NOMO-1 treated with DMSO at 0.1 percent for 48 hours (cell line): ENCODE data around the gene NDC80.

Experiments
- DNase-seq: peaks from one replicate; lab custom pipeline; 2025; ENCODE audit not compliant: unreplicated experiment; lab: John Stamatoyannopoulos, UW

Gene NDC80

DNA sequence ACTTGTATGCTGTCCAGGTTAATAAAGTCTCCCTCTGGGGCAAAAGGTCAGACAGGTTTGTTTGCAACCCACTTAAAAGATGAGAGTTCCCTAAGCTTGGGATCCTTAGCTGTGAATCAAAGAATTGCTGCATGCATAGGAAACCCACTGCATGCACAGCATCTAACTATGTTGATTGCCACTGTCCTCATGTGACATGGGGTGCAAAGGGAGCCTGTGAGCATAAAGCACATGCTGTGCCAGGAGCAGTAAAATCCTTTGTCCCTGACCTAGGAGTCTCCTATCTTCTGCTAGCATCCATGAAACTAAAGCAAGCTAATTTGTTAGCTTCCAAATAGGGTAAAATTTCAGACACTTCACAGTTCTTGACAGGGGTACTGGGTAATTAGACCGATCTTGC, 13.8 kb upstream of the NDC80 start:
- DNase-seq: no peak

DNA sequence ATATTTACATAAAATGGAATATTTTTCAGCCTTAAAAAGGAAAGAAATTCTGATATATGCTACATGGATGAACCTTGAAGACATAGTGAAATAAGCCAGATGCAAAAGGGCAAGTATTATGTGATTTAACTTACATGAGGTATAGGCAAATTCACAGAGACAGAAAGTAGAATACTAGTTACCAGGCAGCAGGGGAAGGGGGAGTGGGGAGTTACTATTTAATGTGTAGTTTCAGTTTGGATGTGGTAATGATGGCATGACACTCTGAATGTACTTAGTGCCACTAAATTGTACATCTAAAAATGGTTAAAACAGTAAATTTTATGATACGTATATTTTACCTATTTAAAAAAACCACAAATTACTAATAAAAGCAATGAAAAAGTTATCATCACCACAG, 12.1 kb upstream of the NDC80 start:
- no peak for DNase-seq

- no peak for DNase-seq
These were observed 7.0 kb upstream of the NDC80 start for GRCh38 chr18:2564373-2564772.

DNA sequence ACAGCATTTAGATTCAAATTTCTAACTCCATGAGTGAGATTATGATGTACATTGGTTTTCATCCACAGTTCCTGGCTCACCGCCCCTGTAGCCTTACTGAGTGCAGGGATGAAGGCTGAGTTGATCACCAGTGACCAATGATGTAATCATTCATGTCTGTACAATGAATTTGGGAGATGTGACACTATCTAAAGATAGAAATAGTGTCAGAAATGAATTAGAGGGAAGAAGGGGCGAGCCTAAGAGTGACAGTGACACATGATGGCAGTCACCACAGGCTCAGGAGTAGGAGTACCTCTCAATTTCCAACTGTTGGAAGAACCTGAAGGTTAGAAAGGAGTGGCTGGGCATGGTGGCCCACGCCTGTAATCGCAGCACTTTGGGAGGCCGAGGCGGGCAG, 3.2 kb upstream of the NDC80 start:
- no peak for DNase-seq

- DNase-seq: no peak
These were observed 2.8 kb upstream of the NDC80 start for GRCh38 chr18:2568605-2569004.

- no peak for DNase-seq
These were observed 1.8 kb upstream of the NDC80 start for GRCh38 chr18:2569338-2570207.

GRCh38 chr18:2570772-2571199, 571 bp upstream of the NDC80 start:
- DNase-seq: peak; percentile 67

DNA sequence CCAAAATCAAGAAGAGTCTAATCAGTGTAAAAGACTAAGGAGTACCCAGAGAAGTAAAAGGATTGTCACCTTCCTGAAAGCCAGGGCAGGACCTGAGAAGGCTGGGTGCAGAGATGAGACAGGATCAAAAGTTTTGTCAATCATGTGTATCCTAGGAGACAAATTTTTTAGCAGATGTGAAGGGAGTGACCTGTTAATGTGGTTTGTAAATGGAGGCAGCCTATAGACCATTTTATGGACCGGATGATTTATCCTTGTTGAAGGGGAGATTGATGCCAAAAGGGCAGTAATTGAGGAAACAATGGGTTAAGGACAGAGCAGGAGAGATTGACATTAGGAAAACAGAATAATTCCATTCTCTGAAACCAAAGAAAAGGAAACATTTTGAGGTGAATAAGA, 813 bp downstream of the NDC80 start:
- DNase-seq: no peak

DNA sequence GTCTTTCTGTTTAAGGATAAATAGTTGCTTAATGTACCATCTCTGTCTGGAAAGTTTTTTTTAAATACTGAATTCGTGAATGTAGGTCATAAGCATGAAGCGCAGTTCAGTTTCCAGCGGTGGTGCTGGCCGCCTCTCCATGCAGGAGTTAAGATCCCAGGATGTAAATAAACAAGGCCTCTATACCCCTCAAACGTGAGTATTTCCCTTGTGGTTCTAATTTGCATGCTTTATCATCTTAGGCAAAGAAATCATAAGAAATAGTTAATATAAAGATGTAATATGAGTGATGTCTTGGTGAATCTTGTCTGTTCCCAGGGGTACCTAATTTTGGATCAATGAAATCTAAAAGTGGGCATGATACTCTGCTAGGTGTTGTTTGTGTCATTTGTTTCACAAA, 1.5 kb downstream of the NDC80 start:
- DNase-seq: no peak

DNA sequence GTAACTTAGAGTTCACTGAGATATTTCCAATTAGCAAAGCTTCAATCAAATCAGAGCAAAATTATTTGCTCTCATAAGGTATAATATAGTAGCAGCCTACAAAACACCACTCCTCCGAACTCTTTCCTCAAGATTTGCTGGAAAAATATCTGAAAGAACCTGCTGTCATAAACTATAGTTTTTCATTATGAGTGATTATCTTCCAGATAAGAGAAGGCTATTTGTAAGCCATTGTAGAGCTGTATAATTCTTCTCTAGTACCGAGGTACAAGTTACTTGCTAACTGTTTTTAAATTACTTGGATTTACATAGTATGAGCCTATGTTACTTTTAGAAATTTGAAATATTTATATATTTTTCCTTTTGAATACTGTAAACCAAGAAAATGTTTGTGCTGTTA, 2.1 kb downstream of the NDC80 start:
- no peak for DNase-seq

DNA sequence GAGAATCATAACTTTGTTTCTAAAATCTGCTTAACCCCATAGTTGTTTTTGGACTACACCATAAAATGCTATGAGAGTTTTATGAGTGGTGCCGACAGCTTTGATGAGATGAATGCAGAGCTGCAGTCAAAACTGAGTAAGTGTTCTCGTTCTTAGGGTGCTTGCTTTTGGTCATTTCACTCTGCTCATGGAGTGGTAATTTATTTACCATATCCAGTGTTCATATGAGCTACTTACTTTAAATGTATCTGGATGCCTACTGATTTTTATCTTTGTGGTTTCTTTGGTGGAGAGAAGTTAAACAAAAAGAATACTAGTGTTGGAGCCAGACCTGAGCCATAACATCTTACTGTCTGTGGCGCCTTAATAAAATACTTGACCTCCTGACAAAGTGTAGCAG, 16.4 kb downstream of the NDC80 start:
- DNase-seq: no peak

DNA sequence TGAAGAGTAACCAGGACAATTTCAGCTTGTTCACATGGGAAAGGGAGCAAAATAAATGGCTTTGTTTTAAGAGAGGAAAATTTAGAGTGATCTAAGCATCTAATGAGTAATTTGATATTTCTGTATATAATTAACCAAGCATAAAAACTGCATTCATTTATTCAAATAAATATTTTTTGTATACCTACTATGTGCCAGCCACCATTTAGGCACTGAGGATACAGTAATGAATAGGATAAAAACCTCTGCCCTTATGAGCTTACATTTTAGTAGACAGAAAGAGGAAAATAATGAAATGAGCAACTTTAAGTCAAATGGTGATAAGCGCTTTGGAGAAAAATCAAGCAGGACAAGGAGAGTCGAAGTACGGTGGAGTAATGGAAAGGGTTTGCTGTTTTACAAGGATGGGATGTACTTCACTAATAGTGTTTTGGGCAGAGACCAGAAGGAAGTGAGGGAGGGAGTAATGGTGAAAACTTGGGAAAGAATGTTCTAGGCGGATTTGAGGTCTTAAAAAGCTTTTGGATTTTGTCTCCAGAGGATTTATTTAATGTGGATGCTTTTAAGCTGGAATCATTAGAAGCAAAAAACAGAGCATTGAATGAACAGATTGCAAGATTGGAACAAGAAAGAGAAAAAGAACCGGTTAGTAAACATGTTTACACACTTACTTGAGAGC, 17.4 kb downstream of the NDC80 start:
- DNase-seq: no peak

DNA sequence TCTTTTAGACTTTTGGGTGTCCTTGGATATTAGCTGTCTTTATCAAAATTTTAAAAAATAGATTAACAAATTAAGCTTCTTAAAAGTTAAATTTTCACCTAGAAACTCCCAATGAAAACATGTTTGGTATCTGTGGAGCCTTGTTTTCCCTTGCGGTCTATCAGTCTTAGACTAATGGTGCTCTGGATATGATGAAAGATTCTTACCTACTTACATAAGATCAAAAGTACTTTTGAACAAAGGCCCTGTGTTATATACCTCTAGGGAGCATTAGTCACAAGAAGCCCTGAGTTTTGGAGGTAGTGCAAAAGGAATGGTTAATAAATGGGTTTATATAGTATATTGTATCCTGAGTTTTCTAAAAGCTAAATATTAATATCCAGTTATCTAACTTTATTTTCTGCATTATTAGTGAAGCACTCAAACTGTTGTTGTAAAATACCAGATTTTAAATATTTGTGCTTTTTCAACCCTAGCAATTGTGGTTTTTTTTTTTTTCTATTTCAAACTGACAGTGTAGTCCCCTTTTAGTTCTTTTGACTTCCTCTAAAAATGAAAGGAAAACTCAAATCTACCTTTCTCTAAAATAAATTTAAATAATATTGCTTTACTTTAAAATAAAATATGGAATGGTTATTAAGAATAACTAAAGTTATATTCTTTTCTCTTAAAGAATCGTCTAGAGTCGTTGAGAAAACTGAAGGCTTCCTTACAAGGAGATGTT, 18.1 kb downstream of the NDC80 start:
- no peak for DNase-seq

- DNase-seq: no peak
These were observed 18.9 kb downstream of the NDC80 start for GRCh38 chr18:2590303-2590702.

- no peak for DNase-seq
These were observed 26.3 kb downstream of the NDC80 start for GRCh38 chr18:2597639-2598038.

DNA sequence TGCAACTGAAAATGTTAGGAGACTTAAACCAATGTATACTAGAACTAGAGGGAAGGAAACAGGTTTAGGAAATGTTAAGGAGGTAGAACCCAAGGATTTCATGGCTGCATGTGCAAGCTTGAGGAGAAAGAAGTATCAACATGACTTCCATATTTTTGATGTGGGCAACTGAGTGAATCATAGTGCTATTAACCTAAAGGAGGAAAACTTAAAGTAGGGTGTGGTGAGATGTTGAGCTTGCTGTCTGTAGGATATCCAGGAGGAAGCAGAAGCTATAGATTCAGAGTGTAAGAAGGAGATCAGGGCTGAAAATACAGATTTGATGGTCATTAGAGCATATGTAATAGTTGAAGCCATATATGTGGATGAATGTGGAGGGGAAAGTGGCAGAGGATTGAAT, 31.5 kb downstream of the NDC80 start:
- no peak for DNase-seq

DNA sequence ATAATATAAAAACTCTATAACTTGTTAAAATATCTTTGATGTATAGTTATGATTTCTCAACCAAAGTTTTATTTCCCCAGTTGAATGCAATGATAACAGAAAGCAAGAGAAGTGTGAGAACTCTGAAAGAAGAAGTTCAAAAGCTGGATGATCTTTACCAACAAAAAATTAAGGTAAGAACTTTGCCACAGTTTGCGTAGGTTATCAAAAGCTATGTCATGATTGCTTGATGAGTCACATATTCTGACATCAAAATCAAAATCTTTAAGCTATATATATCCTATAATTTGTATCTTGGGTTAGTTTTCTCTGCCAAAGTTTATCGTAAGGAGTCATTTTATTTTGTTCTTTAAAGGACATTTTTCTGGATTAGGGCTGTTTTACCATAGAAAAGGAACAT, 35.0 kb downstream of the NDC80 start:
- DNase-seq: no peak

- DNase-seq: no peak
These were observed 38.2 kb downstream of the NDC80 start for GRCh38 chr18:2609604-2610003.

DNA sequence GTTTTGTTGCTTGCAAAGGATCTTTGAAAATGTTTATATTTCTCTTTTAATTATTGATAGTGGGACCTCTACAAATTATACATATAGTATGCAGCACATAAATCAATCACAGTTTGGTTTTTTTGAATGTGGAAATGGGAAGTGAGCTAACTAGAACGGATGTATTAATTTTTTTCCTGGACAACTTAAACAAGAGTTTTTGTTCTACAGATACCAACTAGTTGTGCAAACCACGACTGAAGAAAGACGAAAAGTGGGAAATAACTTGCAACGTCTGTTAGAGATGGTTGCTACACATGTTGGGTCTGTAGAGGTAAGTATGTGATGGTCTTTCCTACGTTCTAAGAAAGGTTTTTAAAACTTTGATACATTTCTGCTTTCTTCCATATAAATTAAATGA, 39.2 kb downstream of the NDC80 start:
- DNase-seq: peak; percentile 65

GRCh38 chr18:2612996-2613395, 41.6 kb downstream of the NDC80 start:
- no peak for DNase-seq

- DNase-seq: no peak
These were observed 46.1 kb downstream of the NDC80 start for GRCh38 chr18:2617401-2617998.

DNA sequence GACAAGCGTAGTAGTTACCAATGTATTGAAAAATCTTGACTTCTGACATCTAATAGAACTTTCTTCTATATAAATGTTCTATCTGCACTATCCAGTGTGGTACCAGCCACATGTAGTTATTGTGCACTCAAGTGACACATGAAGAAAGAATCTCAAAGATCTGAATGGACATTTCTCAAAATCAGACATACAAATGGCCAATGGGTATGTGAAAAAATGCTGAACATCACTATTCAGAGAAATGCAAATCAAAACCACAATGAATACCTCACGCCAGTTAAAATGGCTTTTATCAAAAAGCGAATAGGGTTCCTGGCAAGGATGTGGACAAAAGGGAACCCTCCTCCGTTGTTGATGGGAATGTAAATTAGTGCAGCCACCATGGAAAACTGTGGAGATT, 46.7 kb downstream of the NDC80 start:
- no peak for DNase-seq
